ENCODE data around the gene PSMD1. TPM values are rescaled to one million over a fixed set of nuclear protein-coding genes. Genes with fewer than 3 reads are reported as not detected.
"Not testable (repeated sequence)": the region's sequence is repeated elsewhere in the genome, so short reads cannot be mapped to it uniquely, and the experiment has no call there.

PSMD1 gene
- total RNA-seq, 1 experiment from 2014 or later: 92.1 TPM

DNA sequence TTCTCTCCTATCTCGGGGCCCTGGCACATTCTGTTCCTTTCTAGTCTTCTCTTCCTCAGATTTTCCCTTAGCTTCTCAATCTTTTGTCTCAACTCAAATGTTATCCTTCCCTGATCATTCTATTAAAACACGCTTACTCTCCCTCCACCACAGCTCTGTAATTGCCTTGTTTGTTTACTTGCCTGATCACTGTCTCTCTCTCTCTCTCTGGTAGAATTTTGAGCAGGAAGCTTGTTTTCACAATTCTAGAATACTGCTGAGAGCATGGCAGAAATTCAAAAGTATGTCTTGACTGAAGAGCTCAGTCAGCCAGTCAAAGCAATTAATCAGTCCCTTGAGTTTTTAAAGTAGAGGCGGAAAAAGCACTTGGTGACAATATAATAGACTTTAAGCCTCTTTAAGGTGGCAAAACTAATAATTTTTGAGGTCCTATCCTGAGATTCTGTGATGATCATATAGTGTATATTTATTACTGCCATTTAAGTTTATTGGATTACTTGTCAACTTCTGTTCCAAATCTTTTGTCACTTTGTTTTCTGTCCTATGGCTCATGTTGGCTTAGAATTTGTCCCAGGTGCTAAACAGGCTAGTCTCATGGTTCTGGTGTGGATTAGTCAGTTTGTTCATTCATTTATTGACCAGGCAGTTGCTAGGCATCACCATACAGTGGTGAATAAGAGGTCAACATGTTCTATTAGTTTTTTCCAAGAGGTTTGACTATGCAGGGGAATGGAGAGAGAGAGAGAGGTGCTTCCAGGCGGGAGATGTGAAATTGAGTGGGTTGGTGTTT is 2.3 kb downstream of the PSMD1 start:
- no peak for DNase-seq
- peak overlapping the region; percentile 72 for H3K4me2 ChIP-seq (ENCODE audit: low read depth, low read length, poor library complexity, severe bottlenecking)
- no peaks in the 10 kb centered on the region for H3K9me2 ChIP-seq (replicated peaks; ENCODE audit: insufficient read depth, low read length)
- H3K27me3 ChIP-seq (ENCODE audit: low read length): no peaks in the 10 kb centered on the region
- peaks cover 25% of the 10 kb centered on the region for H4K20me1 ChIP-seq (ENCODE audit: insufficient read depth, low read depth, low read length)
- no peak overlapping the region for H2AFZ ChIP-seq (ENCODE audit: low read length)
- H3K4me1 ChIP-seq (ENCODE audit: low read length): peaks cover 30% of the 10 kb centered on the region
- peaks cover 71% of the 10 kb centered on the region for H3K79me2 ChIP-seq (ENCODE audit: low read length)
- peaks cover 31% of the 10 kb centered on the region for H3K36me3 ChIP-seq (ENCODE audit: insufficient read depth, low read length)
- no peaks in the 10 kb centered on the region for H3K9me3 ChIP-seq (ENCODE audit: low read length)
- peak overlapping the region; percentile 81 for H3K4me3 ChIP-seq (ENCODE audit: low read length)
- H3K9ac ChIP-seq (ENCODE audit: low read length): peak overlapping the region; percentile 94
- no peak overlapping the region for H3K27ac ChIP-seq (ENCODE audit: low read length)

DNA sequence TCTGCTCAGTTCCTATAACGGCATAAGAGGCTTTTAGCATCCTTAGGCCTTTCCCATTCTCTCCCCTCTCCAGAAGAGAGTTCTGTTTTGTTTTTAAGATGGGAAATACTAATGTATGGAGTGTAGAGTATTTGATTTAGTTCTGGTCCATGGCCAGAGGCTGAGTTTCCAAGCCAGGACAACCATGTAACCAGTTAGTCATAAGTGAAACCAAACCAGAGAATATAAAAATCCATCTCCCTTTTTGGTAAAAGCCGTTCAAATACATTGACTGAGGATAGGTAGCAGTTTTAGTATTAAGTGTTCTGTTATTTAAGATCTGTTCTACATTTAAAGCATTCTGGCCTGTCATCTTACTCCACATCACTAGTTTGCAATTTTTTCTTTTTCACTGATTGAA is 3.1 kb downstream of the PSMD1 start:
- DNase-seq: no peak
- H4K20me1 ChIP-seq (ENCODE audit: insufficient read depth, low read depth, low read length): peaks cover 25% of the 10 kb centered on the region
- peak overlapping the region; percentile 72 for H3K4me2 ChIP-seq (ENCODE audit: low read depth, low read length, poor library complexity, severe bottlenecking)
- no peaks in the 10 kb centered on the region for H3K27me3 ChIP-seq (ENCODE audit: low read length)
- no peak overlapping the region for H3K27ac ChIP-seq (ENCODE audit: low read length)
- H3K9me2 ChIP-seq (replicated peaks; ENCODE audit: insufficient read depth, low read length): no peaks in the 10 kb centered on the region
- H3K4me1 ChIP-seq (ENCODE audit: low read length): peaks cover 30% of the 10 kb centered on the region
- H3K79me2 ChIP-seq (ENCODE audit: low read length): peaks cover 79% of the 10 kb centered on the region
- peaks cover 39% of the 10 kb centered on the region for H3K36me3 ChIP-seq (ENCODE audit: insufficient read depth, low read length)
- no peak overlapping the region for H3K4me3 ChIP-seq (ENCODE audit: low read length)
- no peaks in the 10 kb centered on the region for H3K9me3 ChIP-seq (ENCODE audit: low read length)
- no peak overlapping the region for H3K9ac ChIP-seq (ENCODE audit: low read length)
- H2AFZ ChIP-seq (ENCODE audit: low read length): no peak overlapping the region

DNA sequence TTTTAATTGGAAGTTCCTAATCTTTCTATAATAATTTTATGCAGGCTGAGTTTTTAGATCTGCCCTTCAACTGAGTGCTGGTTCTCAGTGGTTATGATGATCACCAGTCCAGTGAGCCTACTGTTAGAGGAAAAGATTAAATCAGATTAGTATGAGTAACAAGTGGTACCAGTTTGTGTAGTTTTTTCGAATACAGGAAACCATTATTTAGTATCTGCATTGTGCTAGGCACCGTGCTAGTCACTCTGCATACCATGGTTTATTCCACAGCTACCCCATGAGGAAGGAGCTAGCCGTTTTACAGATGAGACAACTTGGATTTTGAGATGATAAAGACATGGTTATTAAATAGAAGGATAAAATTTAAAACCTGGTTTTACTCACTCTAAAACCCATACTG is 6.1 kb downstream of the PSMD1 start:
- Histone ChIP-seq H4K20me1 (ENCODE audit: insufficient read depth, low read depth, low read length) (peaks cover 19% of the 10 kb centered on the region), H3K27ac (ENCODE audit: low read length) (no peak overlapping the region), H3K27me3 (ENCODE audit: low read length) (no peaks in the 10 kb centered on the region), H3K9ac (ENCODE audit: low read length) (no peak overlapping the region), H3K4me2 (ENCODE audit: low read depth, low read length, poor library complexity, severe bottlenecking) (no peak overlapping the region), H3K9me2 (replicated peaks; ENCODE audit: insufficient read depth, low read length) (no peaks in the 10 kb centered on the region), H3K79me2 (ENCODE audit: low read length) (peaks cover 75% of the 10 kb centered on the region), H3K4me1 (ENCODE audit: low read length) (peaks cover 24% of the 10 kb centered on the region), H3K9me3 (ENCODE audit: low read length) (no peaks in the 10 kb centered on the region), H3K4me3 (ENCODE audit: low read length) (no peak overlapping the region), H3K36me3 (ENCODE audit: insufficient read depth, low read length) (peaks cover 65% of the 10 kb centered on the region), H2AFZ (ENCODE audit: low read length) (no peak overlapping the region)
- DNase-seq: no peak

DNA sequence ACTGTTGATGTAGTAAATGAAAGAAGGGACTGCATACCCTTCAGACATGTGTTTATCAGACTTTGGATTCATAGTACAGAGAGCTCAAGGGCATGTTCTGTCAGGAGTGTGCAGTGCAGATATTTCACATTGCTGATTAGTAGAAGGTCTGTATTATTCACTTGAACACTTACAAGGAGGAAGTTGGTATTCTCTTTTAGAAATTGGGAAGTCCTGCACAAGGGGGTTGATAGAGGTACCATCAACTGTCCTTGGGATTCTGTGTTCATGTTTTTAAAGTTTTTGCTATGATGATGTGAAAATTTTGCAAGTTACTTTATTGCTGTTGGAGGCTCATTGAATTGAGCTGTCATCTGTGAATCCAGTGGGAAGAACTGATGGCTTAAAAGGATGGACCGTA is 6.7 kb downstream of the PSMD1 start:
- Histone ChIP-seq H3K27ac (ENCODE audit: low read length) (no peak overlapping the region), H3K9me2 (replicated peaks; ENCODE audit: insufficient read depth, low read length) (no peaks in the 10 kb centered on the region), H3K36me3 (ENCODE audit: insufficient read depth, low read length) (peaks cover 70% of the 10 kb centered on the region), H3K9ac (ENCODE audit: low read length) (no peak overlapping the region), H4K20me1 (ENCODE audit: insufficient read depth, low read depth, low read length) (peaks cover 13% of the 10 kb centered on the region), H2AFZ (ENCODE audit: low read length) (no peak overlapping the region), H3K4me1 (ENCODE audit: low read length) (peaks cover 18% of the 10 kb centered on the region), H3K9me3 (ENCODE audit: low read length) (no peaks in the 10 kb centered on the region), H3K79me2 (ENCODE audit: low read length) (peaks cover 72% of the 10 kb centered on the region), H3K4me2 (ENCODE audit: low read depth, low read length, poor library complexity, severe bottlenecking) (no peak overlapping the region), H3K27me3 (ENCODE audit: low read length) (no peaks in the 10 kb centered on the region), H3K4me3 (ENCODE audit: low read length) (no peak overlapping the region)
- DNase-seq: no peak

DNA sequence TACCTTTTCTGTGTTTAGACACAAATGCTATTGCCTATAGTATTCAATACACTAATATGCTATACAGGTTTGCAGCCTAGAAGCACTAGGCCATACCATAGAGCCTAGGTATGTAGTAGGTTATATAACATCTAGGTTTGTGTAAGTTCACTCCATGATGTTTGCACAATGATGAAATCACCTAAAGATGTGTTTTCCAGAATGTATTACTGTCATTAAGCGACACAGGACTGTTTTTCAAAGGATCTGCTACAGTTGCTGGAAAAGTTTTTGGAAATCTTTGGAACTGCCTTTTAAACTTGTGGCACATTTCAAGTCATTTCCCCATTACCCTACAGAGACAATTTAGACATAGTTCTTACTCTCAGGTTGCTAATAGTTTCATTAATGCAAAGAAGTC is 9.3 kb downstream of the PSMD1 start:
- Histone ChIP-seq H3K4me2 (ENCODE audit: low read depth, low read length, poor library complexity, severe bottlenecking) (no peak overlapping the region), H3K79me2 (ENCODE audit: low read length) (peaks cover 45% of the 10 kb centered on the region)
- no peak for DNase-seq

DNA sequence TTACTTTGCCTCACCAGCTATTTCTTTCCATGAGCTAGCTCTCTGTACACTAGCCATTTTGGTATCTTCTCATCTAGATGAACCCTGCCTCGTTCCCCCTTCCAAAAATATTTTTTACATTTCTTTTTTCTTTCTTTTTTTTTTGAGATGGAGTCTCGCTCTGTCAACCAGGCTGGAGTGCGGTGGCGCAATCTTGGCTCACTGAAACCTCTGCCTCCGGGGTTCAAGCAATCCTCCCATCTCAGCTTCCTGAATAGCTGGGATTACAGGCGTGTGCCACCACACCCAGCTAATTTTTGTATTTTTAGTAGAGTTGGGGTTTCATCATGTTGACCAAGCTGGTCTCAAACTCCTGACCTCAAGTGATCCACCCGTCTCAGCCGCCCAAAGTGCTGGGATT is 10.9 kb downstream of the PSMD1 start:
- not testable (repeated sequence) for H3K27me3 ChIP-seq (ENCODE audit: low read length); H3K9me3 ChIP-seq (ENCODE audit: low read length); H2AFZ ChIP-seq (ENCODE audit: low read length); H3K27ac ChIP-seq (ENCODE audit: low read length); H3K9ac ChIP-seq (ENCODE audit: low read length); H3K4me2 ChIP-seq (ENCODE audit: low read depth, low read length, poor library complexity, severe bottlenecking); H3K4me3 ChIP-seq (ENCODE audit: low read length); H3K4me1 ChIP-seq (ENCODE audit: low read length); H4K20me1 ChIP-seq (ENCODE audit: insufficient read depth, low read depth, low read length); DNase-seq; H3K9me2 ChIP-seq (replicated peaks; ENCODE audit: insufficient read depth, low read length)
- Histone ChIP-seq H3K36me3 (ENCODE audit: insufficient read depth, low read length) (peaks cover 86% of the 10 kb centered on the region), H3K79me2 (ENCODE audit: low read length) (peaks cover 35% of the 10 kb centered on the region)

More for the DNA sequence above, 9.3 kb downstream of the PSMD1 start:
- Histone ChIP-seq H2AFZ (ENCODE audit: low read length) (no peak overlapping the region), H3K9me2 (replicated peaks; ENCODE audit: insufficient read depth, low read length) (no peaks in the 10 kb centered on the region), H3K4me1 (ENCODE audit: low read length) (no peaks in the 10 kb centered on the region; the same call in 1 of the 2 replicates), H3K9me3 (ENCODE audit: low read length) (no peaks in the 10 kb centered on the region), H3K36me3 (ENCODE audit: insufficient read depth, low read length) (peaks cover 88% of the 10 kb centered on the region), H3K27ac (ENCODE audit: low read length) (no peak overlapping the region), H3K9ac (ENCODE audit: low read length) (no peak overlapping the region), H4K20me1 (ENCODE audit: insufficient read depth, low read depth, low read length) (no peaks in the 10 kb centered on the region), H3K4me3 (ENCODE audit: low read length) (no peak overlapping the region), H3K27me3 (ENCODE audit: low read length) (no peaks in the 10 kb centered on the region)

DNA sequence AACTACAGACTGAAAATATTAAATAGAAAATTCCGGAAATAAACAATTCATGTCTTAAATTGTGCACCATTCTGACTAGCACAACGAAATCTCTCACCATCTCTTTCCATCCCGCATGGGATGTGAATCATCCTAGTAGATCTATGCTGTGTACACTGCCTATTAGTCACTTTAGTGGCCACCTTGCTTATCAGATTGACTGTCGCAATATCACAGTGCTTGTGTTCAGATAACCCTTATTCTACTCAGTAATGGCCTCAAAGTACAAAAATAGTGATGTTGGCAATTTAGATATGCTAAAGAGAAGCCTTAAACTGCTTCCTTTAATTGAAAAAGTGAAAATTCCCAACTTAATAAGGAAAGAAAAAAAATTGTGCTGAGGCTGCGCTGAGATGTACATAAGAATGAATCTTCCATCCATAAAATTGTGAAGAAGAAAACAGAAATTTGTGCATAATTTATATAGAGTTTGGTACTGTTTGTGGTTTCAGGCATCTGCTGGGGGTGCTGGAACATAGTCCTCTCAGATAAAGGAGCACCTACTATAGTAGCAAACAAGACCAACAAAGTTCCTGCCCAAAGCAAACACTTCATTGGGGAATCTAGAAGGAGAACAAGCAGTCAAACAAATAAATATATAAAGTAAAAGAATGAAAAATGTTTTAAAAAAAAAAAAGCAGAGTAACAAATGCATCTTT is 12.0 kb downstream of the PSMD1 start:
- H4K20me1 ChIP-seq (ENCODE audit: insufficient read depth, low read depth, low read length): no peaks in the 10 kb centered on the region
- H3K36me3 ChIP-seq (ENCODE audit: insufficient read depth, low read length): peaks cover 85% of the 10 kb centered on the region; the same call in 1 of the 2 replicates
- H3K27me3 ChIP-seq (ENCODE audit: low read length): no peaks in the 10 kb centered on the region
- H3K9me2 ChIP-seq (replicated peaks; ENCODE audit: insufficient read depth, low read length): no peaks in the 10 kb centered on the region
- no peak for DNase-seq
- no peak overlapping the region for H3K4me3 ChIP-seq (ENCODE audit: low read length)
- no peaks in the 10 kb centered on the region for H3K4me1 ChIP-seq (ENCODE audit: low read length)
- no peak overlapping the region for H2AFZ ChIP-seq (ENCODE audit: low read length)
- no peaks in the 10 kb centered on the region for H3K9me3 ChIP-seq (ENCODE audit: low read length)
- H3K79me2 ChIP-seq (ENCODE audit: low read length): peaks cover 34% of the 10 kb centered on the region
- no peak overlapping the region for H3K9ac ChIP-seq (ENCODE audit: low read length)
- H3K4me2 ChIP-seq (ENCODE audit: low read depth, low read length, poor library complexity, severe bottlenecking): no peak overlapping the region
- no peak overlapping the region for H3K27ac ChIP-seq (ENCODE audit: low read length)

DNA sequence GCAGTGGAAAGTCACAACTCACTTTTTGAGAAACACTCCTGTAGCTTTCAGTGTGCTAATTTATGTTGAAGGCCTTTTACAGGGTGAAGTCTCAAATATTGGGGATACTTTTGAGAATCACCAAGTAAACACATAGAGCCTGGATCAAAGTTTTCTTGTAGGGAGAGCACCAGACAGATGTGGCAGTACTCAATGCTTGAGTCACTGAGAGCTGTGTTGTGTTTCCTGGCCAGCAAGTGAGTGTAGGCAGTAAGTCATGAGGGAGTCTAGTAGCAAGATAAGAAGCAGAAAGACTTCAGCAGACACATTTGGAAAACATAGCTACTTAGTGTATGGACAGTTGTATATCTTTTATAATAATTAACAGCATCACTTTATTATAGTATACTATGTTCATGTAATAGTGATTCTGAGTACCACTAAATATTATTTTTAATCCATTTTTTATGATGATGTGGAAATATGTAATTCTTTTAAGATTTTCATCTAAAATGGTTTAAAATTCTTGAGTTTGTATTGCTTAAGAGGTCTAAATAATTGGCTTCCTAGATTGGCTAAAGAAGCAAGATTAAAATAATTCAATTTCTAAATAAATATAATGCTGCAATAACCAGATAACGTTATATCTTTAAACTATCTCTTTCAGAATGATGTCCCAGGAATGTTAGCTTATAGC is 12.8 kb downstream of the PSMD1 start:
- Histone ChIP-seq H3K36me3 (ENCODE audit: insufficient read depth, low read length) (peaks cover 81% of the 10 kb centered on the region; the same call in 1 of the 2 replicates), H3K79me2 (ENCODE audit: low read length) (peaks cover 31% of the 10 kb centered on the region), H3K4me3 (ENCODE audit: low read length) (no peak overlapping the region), H4K20me1 (ENCODE audit: insufficient read depth, low read depth, low read length) (no peaks in the 10 kb centered on the region), H2AFZ (ENCODE audit: low read length) (no peak overlapping the region), H3K27me3 (ENCODE audit: low read length) (no peaks in the 10 kb centered on the region), H3K9me3 (ENCODE audit: low read length) (no peaks in the 10 kb centered on the region), H3K4me1 (ENCODE audit: low read length) (no peaks in the 10 kb centered on the region), H3K9me2 (replicated peaks; ENCODE audit: insufficient read depth, low read length) (no peaks in the 10 kb centered on the region), H3K4me2 (ENCODE audit: low read depth, low read length, poor library complexity, severe bottlenecking) (no peak overlapping the region), H3K9ac (ENCODE audit: low read length) (no peak overlapping the region), H3K27ac (ENCODE audit: low read length) (no peak overlapping the region)
- DNase-seq: no peak
